Lower lobe of right lung (tissue), 2 donors: ENCODE data around the gene KCNJ6. TPM values are rescaled to one million over a fixed set of nuclear protein-coding genes. Genes with fewer than 3 reads are reported as not detected.
"Not testable (repeated sequence)": the region's sequence is repeated elsewhere in the genome, so short reads cannot be mapped to it uniquely, and the experiment has no call there.

Experiments
- ATAC-seq, 2 donors: fragments of 200-7000 bp; cut with Tn5 transposase; one replicate each; pipeline ENCODE4 v1.9.1; 2020 to 2022; ENCODE audit warnings: mild to moderate bottlenecking in 2 of 2, moderate library complexity in 2 of 2
- DNase-seq: peaks from one replicate; pipeline ENCODE4 v3.0.0-alpha.2; 2020
- H3K27ac ChIP-seq: fragments of 200-600 bp; one replicate; pipeline ENCODE4 v1.8.0; 2022
- H3K27me3 ChIP-seq: fragments of 200-600 bp; one replicate; pipeline ENCODE4 v1.8.0; 2022; ENCODE audit warnings: low read depth
- H3K36me3 ChIP-seq: fragments of 200-600 bp; one replicate; pipeline ENCODE4 v1.8.0; 2022; ENCODE audit warnings: mild to moderate bottlenecking
- H3K4me1 ChIP-seq: fragments of 200-600 bp; one replicate; pipeline ENCODE4 v1.8.0; 2022
- H3K4me3 ChIP-seq: fragments of 200-600 bp; one replicate; pipeline ENCODE4 v1.8.0; 2022; ENCODE audit warnings: mild to moderate bottlenecking
- H3K9me3 ChIP-seq: fragments of 200-600 bp; one replicate; pipeline ENCODE4 v1.8.0; 2022
- intact Hi-C: fragments of 100-400 bp; cut with DNase I; formaldehyde crosslinking; loops from one replicate; pipeline ENCODE4 v1.11.0; 2022
- total RNA-seq: library from RNA; stranded (reverse); fragmentation: NEBNext Ultra II Directional; extraction: Animal tissue kit (Norgen Biotek cat#: 25700); gene quantifications from one replicate; pipeline ENCODE4 v1.2.1, GENCODE V29; 2021
- TF ChIP-seq, protein P1 (sequence below): fragments of 200-600 bp; IDR thresholded peaks from one replicate; pipeline ENCODE4 v1.8.0; 2022; ENCODE audit warnings: antibody characterized with exemption, mild to moderate bottlenecking
- donor health status: DM: no; HTN: yes; CAD: no; lungs with severe emphysema.

The KCNJ6 gene
- total RNA-seq, 1 donor from 2014 or later: 0.09 TPM

DNA sequence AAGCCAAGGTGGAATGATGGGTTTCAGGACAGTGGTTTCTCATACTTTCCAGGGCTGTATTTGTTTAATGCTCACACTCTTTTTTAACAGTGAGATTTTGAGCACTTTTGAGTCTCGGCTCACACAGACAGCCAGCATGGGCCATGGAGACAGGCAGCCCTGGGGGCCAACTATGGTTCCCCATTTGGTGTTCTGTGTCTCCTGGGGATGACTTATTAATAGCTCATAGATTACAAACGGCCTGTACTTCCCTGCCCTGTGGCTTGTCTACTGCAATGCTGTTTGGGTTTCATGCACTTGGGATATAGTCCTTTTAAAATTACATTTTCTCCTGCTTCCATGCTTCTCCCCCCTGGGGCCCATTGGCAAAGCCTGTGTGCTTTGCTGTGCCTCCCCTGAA is 178.3 kb downstream of the KCNJ6 start:
- Histone ChIP-seq H3K4me1 (no peaks in the 10 kb centered on the region), H3K36me3 (no peaks in the 10 kb centered on the region), H3K4me3 (no peak overlapping the region), H3K27me3 (peaks cover 10% of the 10 kb centered on the region), H3K9me3 (no peaks in the 10 kb centered on the region), H3K27ac (no peak overlapping the region)
- no peak for DNase-seq
- TF ChIP-seq, protein P1, sequence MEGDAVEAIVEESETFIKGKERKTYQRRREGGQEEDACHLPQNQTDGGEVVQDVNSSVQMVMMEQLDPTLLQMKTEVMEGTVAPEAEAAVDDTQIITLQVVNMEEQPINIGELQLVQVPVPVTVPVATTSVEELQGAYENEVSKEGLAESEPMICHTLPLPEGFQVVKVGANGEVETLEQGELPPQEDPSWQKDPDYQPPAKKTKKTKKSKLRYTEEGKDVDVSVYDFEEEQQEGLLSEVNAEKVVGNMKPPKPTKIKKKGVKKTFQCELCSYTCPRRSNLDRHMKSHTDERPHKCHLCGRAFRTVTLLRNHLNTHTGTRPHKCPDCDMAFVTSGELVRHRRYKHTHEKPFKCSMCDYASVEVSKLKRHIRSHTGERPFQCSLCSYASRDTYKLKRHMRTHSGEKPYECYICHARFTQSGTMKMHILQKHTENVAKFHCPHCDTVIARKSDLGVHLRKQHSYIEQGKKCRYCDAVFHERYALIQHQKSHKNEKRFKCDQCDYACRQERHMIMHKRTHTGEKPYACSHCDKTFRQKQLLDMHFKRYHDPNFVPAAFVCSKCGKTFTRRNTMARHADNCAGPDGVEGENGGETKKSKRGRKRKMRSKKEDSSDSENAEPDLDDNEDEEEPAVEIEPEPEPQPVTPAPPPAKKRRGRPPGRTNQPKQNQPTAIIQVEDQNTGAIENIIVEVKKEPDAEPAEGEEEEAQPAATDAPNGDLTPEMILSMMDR: no peak
- ATAC-seq: no peak
- intact Hi-C loops: no loop called here

DNA sequence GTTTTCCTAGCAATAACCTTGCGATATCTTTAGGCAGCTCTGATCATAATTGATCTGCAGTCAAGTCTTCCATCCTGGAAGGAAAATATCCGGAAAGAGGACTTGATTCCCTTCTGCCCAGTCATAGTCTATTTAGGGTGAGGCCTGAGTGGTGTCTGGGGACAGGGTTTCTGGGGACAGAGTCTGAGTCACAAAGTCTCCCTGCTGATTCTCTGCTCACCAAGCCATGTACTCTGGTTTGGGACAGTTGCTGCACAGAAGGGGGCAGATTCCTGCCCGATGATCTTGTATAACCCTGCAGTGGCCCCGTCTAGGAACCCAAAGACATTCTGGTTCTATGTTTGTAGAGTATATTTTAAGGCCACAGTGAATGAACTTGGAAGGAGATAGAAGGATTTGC is 178.8 kb downstream of the KCNJ6 start:
- ATAC-seq (no peak), DNase-seq (no peak)
- Histone ChIP-seq H3K9me3 (no peaks in the 10 kb centered on the region), H3K27ac (no peak overlapping the region), H3K4me1 (no peaks in the 10 kb centered on the region), H3K36me3 (no peaks in the 10 kb centered on the region), H3K4me3 (no peak overlapping the region), H3K27me3 (peaks cover 10% of the 10 kb centered on the region)
- TF ChIP-seq, protein P1: no peak
- intact Hi-C loops: no loop called here

DNA sequence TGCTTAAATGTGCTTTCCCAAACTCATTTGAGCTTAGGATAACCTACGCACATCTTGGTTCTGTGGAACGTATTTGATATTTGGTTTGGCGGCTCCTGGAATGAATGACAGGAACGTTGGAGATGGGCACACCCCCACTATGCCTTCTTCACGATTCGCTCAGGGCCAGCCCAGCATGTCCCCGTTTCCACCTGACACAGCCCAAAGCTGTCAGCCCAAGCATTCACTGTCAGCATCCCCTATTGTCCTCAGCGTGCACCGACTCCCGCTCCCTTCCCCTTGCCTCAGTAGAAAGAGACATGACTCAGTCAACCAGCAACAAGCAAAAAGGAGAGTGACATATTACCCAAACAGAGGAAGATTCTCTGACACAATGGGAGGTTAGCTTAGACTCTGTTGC is 181.4 kb downstream of the KCNJ6 start:
- H3K9me3 ChIP-seq: no peaks in the 10 kb centered on the region
- peaks cover 10% of the 10 kb centered on the region for H3K27me3 ChIP-seq
- DNase-seq (no peak), ATAC-seq (no peak)
- H3K36me3 ChIP-seq: no peaks in the 10 kb centered on the region
- intact Hi-C loops: no loop called here
- H3K4me1 ChIP-seq: no peaks in the 10 kb centered on the region
- no peak overlapping the region for H3K27ac ChIP-seq
- no peak overlapping the region for H3K4me3 ChIP-seq
- TF ChIP-seq, protein P1: no peak

DNA sequence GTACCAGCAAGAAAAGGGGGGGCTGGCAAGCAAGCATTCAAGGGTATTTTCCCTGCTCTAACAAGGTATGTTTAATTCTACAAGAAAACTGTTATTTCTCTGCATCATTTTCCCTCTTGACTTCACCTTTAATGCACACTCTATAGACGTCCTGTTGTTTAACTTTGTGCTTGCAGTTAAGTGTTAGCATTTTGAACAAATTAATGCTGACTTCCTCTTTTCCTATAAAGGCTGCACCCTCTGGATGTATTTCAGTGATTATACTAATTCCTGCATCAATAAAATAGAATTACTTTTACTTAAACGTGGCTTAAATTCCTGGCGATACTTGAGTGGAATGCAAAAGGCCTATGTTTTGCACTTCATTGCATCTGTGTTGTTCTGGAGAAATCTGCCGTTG is 183.3 kb downstream of the KCNJ6 start:
- H3K36me3 ChIP-seq: no peaks in the 10 kb centered on the region
- no peaks in the 10 kb centered on the region for H3K9me3 ChIP-seq
- intact Hi-C loops: no loop called here
- H3K4me1 ChIP-seq: no peaks in the 10 kb centered on the region
- ATAC-seq (no peak), DNase-seq (no peak)
- peaks cover 10% of the 10 kb centered on the region for H3K27me3 ChIP-seq
- no peak overlapping the region for H3K4me3 ChIP-seq
- no peak overlapping the region for H3K27ac ChIP-seq
- TF ChIP-seq, protein P1: no peak

DNA sequence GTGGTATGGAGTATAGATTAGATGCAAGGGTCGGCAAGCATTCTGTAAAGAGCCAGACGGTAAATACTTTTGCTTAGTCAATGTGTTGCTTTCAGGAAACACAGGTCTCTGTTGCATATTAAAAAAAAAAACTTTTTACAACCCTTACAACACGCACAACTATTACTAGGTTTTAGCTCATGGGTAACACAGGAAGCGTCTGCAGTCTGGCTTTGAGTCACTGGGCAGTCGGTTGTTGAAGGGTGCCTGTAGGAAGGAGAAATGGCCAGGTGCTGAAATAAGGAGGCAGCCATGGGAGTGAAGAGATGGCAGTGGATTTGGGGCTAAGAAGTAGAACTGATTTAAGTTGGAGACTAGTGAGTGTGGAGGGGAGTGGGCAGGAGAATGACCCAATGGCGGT is 192.1 kb downstream of the KCNJ6 start:
- intact Hi-C loops: no loop called here
- Histone ChIP-seq H3K9me3 (no peaks in the 10 kb centered on the region), H3K36me3 (no peaks in the 10 kb centered on the region), H3K4me1 (no peaks in the 10 kb centered on the region), H3K27ac (no peak overlapping the region), H3K27me3 (no peaks in the 10 kb centered on the region), H3K4me3 (no peak overlapping the region)
- DNase-seq (no peak), ATAC-seq (no peak)
- TF ChIP-seq, protein P1: no peak

DNA sequence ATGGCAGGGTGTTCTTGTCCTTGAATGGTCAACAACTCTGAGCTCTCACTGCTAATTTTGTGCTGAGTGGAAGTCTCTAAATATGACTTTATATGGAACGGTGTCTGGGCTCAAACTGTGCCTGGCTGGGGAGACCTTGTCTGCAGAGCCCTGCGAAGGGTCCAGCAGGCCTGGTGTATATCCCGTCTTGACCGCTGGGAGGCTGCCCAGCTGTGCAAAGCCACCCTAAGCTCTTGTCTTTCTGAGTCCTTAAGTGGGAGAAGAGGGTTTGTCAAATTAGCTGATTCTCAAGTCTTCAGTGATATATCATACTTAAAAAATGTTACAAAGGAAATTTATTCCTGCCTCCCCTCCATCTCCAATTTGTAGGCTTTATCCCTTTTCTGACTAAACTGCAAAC is 198.7 kb downstream of the KCNJ6 start:
- intact Hi-C loops: no loop called here
- Histone ChIP-seq H3K4me1 (no peaks in the 10 kb centered on the region), H3K4me3 (no peak overlapping the region), H3K27ac (no peak overlapping the region), H3K9me3 (no peaks in the 10 kb centered on the region), H3K36me3 (no peaks in the 10 kb centered on the region), H3K27me3 (no peaks in the 10 kb centered on the region)
- ATAC-seq: no peak
- TF ChIP-seq, protein P1: no peak
- no peak for DNase-seq

DNA sequence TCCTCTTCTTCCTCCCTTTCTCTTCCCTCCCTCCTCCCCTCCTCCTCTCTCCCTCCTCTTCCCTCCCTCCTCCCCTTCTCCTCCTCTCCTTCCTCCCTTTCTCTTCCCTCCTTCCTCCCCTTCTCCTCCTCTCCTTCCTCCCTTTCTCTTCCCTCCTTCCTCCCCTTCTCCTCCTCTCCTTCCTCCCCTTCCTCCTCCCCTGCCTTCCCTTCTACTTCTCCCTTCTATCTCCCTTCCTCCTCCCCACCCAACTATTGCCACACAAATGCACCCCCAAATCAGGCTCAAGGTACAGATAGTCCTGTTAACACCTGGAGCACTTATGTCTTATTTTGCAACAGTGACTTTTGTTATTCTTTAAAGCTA is 203.7 kb downstream of the KCNJ6 start:
- intact Hi-C loops, ATAC-seq: not testable (repeated sequence)

More for the DNA sequence above, 203.7 kb downstream of the KCNJ6 start:
- DNase-seq, H3K4me3 ChIP-seq, H3K4me1 ChIP-seq, H3K36me3 ChIP-seq, H3K9me3 ChIP-seq, H3K27ac ChIP-seq, H3K27me3 ChIP-seq: not testable (repeated sequence)
